GM06990 (cell line): ENCODE measurements around the gene UNC13A.

Experiments
- DNase-seq: peaks from one replicate; pipeline ENCODE4 v3.0.0-alpha.2; 2011; ENCODE audit not compliant: insufficient read length; ENCODE audit errors: extremely low read depth
- H3K27me3 ChIP-seq: replicated peaks from 2 replicates; pipeline ENCODE4 v1.6.0; 2011; ENCODE audit warnings: low read length; ENCODE audit not compliant: control insufficient read depth, insufficient read depth
- H3K36me3 ChIP-seq: 2 replicates; pipeline ENCODE4 v1.5.1; 2011; ENCODE audit warnings: low read length; ENCODE audit not compliant: control insufficient read depth, insufficient read depth
- H3K4me3 ChIP-seq: replicated peaks from 2 replicates; pipeline ENCODE4 v1.5.1; 2011; ENCODE audit warnings: low read depth, mild to moderate bottlenecking, control low read depth, low read length
- CTCF ChIP-seq: IDR thresholded peaks from 2 replicates; pipeline ENCODE4 v1.5.1; 2011; ENCODE audit warnings: low read length, control low read depth, mild to moderate bottlenecking, inconsistent platforms; ENCODE audit not compliant: insufficient read depth, poor library complexity, severe bottlenecking

UNC13A gene

GRCh38 chr19:17652627-17653026 is 35.5 kb downstream of the UNC13A start:
- TF ChIP-seq CTCF, result no peak
- DNase-seq, result no peak
- H3K4me3 ChIP-seq, result no peak overlapping the region
- H3K36me3 ChIP-seq, result no peaks in the 10 kb centered on the region
- H3K27me3 ChIP-seq, result no peaks in the 10 kb centered on the region; the same call in 1 of the 2 replicates

DNA sequence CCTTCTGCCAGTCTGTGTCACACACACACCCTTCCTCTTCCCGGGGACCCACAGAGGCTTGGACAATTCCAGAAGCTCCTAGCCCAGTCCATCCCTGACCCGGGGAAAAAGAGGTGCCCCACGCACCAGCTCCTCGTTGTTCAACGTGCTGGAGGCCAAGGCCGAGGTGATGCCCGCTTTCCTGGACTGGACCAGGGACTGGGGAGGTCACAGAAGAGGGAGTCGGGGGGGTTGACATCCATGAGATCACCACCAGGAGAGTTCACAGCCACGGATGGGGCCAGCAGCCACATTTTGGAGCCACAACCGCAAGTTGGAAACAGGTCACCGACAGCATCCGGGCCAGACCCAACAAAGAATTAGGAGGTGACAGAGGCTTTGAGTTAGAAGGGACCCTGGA is 39.4 kb downstream of the UNC13A start:
- no peak overlapping the region for H3K4me3 ChIP-seq
- no peaks in the 10 kb centered on the region for H3K36me3 ChIP-seq
- TF ChIP-seq CTCF, result no peak
- no peaks in the 10 kb centered on the region; the same call in 1 of the 2 replicates for H3K27me3 ChIP-seq
- DNase-seq, result no peak

GRCh38 chr19:17648097-17648660 is 40.0 kb downstream of the UNC13A start:
- Histone ChIP-seq H3K27me3 (no peaks in the 10 kb centered on the region; the same call in 1 of the 2 replicates), H3K4me3 (no peak overlapping the region), H3K36me3 (no peaks in the 10 kb centered on the region)
- no peak for TF ChIP-seq CTCF
- DNase-seq, result no peak

GRCh38 chr19:17647071-17648020 is 40.8 kb downstream of the UNC13A start:
- Histone ChIP-seq H3K27me3 (no peaks in the 10 kb centered on the region; the same call in 1 of the 2 replicates), H3K4me3 (no peak overlapping the region), H3K36me3 (no peaks in the 10 kb centered on the region)
- no peak for DNase-seq
- TF ChIP-seq CTCF, result no peak

DNA sequence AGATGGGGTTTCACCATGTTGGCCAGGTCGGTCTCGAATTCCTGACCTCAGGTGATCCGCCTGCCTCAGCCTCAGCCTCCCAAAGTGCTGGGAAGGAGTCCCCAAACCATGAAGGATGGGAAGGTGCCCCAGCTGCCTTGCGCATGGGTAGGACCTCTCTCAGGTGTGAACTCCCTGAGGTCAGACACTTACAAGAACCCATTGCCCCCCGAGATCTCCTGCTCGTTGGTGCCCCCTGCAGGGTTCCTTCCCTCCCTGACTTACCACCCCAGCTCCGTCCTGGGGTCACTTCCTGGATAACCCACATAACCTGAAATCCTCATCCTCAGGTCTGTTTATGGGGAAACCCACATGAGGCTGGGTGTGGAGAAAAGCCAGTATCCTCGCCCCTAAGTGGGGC is 41.7 kb downstream of the UNC13A start:
- Histone ChIP-seq H3K27me3 (no peaks in the 10 kb centered on the region; the same call in 1 of the 2 replicates), H3K4me3 (no peak overlapping the region), H3K36me3 (no peaks in the 10 kb centered on the region)
- peak; percentile 30 for TF ChIP-seq CTCF
- DNase-seq, result no peak
